Measurements from ENCODE around the gene FAM83C.
A peak's percentile ranks its signal among the peaks of the same experiment; 100 is the strongest.

Gene FAM83C

GRCh38 chr20:35291654-35292503, at the start of gene FAM83C:
Gene FAM83C (minus strand): TSS chr20:35292425. CDS start chr20:35292304, 121 bp downstream.
- no peak for DNase-seq (ENCODE audit: low read depth, low spot score)

DNA sequence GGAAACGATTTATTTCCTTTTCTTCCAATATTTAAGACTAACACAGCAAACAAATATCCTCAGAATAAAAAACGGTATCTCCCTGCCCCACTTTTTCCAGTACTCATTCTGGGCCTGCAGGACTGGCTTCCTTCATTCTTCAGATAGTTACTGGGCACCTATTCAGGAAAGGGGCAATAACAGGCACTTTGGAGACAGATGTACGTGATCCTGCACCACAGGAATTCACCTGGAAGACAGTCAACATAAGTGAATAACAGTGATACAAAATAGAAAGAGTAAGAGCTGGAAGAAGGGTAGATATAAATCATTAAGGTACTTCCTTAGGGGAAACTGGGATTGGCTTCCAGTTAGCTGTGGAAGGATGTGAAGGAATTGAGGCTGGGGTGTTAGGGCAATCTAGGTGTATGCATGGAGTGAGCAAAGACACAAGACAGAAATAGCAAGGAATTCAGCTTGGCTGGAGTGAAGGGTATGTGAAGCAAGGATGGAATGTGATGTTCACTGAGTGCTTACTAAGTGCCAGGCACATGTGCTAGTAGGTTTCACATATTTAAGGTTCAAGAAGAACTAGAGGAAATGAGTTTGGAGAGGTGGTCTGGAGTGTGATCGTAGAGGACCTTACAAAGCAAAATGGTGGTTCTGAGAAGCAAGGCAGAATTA, 49.3 kb upstream of the FAM83C start:
- DNase-seq (ENCODE audit: low read depth, low spot score): peak; percentile 67

DNA sequence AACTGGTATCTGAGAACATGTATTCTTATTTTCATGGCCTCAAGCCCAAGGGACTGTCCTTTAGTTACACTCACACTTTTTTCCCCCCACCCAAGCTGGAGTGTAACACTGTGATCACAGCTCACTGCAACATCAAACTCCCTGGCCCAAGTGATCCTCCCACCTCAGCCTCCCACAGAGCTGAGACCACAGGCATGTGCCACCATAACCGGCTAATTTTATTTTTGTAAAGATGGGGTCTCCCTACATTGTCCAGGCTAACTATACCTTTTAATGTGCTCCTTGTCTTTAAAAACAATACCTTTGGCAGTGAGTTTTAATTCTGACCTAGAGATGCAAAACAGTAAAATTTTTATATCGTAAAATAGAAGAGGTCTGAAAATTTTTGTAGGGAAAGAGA, 48.2 kb upstream of the FAM83C start:
- DNase-seq (ENCODE audit: low read depth, low spot score): no peak

GRCh38 chr20:35339636-35340035, 47.4 kb upstream of the FAM83C start:
- DNase-seq (ENCODE audit: low read depth, low spot score): no peak

GRCh38 chr20:35339007-35339406, 46.8 kb upstream of the FAM83C start:
- peak; percentile 87 for DNase-seq (ENCODE audit: low read depth, low spot score)

- DNase-seq (ENCODE audit: low read depth, low spot score): no peak
Observed at GRCh38 chr20:35334311-35335101, 42.3 kb upstream of the FAM83C start.

DNA sequence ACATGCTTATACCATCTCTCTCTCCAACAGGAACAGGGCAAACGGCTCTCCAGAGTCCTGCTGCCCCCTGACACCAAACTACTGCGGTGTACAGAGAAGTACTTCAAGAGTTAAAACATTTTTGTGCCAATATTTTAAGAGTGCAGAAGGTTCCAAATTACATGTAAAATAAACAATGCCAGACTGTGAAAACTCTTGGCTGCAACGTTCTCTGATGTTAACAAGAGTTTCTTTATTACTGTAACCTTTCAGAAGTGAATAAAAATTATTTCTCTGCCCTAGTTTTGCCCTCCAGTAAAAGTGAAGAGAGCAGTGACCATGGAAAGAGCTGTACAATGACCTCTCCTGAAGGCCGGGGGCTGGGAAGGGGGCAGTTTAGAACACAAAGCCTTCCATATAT, 41.4 kb upstream of the FAM83C start:
- DNase-seq (ENCODE audit: low read depth, low spot score): no peak

- no peak for DNase-seq (ENCODE audit: low read depth, low spot score)
Observed at GRCh38 chr20:35332540-35333200, 40.4 kb upstream of the FAM83C start.

GRCh38 chr20:35329435-35330139, 37.4 kb upstream of the FAM83C start:
- no peak for DNase-seq (ENCODE audit: low read depth, low spot score)

GRCh38 chr20:35328689-35329088, 36.5 kb upstream of the FAM83C start:
- no peak for DNase-seq (ENCODE audit: low read depth, low spot score)

GRCh38 chr20:35328095-35328685, 36.0 kb upstream of the FAM83C start:
- DNase-seq (ENCODE audit: low read depth, low spot score): no peak

DNA sequence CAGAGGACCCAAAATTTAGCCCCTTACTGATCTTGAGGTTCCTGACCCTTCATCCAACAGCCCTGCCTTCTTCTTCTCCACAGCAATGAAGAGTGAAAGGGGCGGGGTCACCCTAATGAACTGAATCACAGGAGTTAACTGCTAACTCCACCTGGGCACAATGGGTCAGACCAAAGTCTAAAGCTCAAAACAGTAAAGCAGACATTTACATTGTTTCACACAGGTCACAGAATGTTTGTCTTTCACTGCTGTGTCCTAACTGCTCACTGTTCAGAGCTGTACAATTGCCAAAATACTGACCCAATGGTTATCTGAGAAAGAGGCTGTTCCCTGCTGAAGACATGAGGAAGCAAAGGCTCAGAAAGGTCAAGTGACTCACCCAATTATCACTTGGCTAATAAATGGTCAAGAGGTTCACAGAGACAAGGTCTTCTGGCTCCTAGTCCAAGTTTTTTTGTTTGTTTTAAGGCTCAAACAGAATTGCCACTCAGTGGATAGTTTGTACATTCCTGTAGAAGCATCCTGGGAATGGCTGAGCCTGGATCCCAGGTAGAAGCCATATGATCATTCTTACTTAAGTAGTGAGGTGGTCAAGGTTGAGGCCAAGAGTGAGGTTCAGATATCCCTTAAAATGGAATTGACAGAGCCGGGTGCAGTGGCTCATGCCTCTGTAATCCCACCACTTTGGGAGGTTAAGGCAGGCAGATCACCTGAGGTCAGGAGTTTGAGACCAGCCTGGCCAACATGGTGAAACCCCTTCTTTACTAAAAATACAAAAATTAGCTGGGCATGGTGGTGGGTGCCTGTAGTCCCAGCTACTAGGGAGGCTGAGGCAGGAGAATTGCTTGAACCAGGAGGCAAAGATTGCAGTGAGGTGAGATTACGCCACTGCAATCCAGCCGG, 35.1 kb upstream of the FAM83C start:
- DNase-seq (ENCODE audit: low read depth, low spot score): no peak

DNA sequence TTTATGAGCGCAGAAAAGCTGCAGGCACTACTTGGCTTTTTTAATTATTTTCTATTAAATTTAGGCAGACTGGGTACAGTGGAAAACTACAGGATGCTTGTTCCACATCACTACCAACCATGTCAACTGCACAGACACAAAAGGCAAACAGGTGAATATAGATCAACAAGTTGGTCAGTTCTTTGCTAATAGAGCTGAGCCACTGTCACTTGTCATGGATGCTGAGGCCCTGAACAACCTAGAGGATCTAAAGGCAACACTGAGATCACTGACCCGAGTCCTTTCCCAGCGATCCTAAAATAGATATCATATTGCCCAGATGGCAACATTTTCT, 34.5 kb upstream of the FAM83C start:
- DNase-seq (ENCODE audit: low read depth, low spot score): no peak

DNA sequence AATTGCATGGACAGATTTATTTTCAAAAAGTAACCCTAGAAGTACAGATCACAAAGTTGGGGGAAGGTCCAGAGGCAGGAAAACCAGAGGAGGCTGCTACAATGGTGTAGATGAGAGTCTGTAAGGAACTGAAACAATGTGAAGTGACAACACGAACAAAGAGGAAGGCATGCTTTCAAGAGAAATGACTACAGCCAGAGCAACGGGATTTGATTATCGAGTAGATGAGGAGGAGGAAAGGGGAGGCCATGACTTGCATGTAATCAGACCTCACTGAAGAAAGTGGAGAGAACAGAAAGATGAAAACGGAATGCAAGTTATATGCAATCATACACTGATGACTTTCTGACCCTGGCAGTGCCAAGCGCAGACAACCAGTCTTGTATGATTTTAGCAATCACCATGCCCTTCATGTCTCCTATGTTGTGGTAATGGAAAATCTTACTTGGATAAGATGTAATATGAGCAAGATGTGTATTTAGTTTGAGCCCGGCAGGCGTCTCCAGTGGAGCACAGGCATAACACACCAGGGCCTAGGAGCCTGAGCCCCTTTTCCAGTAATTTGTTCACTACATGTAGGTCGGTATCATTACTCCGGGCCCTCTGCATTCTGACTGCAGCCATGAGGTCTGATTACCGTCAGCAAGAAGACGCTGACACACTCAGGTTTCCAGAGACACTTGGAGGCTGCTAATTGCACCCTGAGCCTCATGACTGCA, 34.0 kb upstream of the FAM83C start:
- peak; percentile 23 for DNase-seq (ENCODE audit: low read depth, low spot score)

DNA sequence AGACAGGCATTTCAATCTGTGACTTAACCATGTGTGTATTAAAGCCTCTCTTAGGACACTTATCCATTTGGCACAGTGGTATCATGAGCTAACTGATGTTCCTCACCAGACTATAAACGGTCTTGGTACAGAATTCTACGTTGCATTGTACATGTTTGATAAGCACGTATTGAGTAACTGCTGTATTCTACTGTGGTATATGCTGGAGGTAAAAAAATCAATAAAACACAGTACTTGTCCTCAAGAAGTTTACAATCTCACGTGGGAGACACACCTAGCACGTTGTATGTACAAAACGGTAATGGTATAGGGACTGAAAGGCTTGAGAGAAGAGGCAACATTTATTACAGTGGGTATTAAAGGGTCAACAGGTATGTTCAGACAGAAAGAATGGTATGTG, 33.2 kb upstream of the FAM83C start:
- DNase-seq (ENCODE audit: low read depth, low spot score): no peak

DNA sequence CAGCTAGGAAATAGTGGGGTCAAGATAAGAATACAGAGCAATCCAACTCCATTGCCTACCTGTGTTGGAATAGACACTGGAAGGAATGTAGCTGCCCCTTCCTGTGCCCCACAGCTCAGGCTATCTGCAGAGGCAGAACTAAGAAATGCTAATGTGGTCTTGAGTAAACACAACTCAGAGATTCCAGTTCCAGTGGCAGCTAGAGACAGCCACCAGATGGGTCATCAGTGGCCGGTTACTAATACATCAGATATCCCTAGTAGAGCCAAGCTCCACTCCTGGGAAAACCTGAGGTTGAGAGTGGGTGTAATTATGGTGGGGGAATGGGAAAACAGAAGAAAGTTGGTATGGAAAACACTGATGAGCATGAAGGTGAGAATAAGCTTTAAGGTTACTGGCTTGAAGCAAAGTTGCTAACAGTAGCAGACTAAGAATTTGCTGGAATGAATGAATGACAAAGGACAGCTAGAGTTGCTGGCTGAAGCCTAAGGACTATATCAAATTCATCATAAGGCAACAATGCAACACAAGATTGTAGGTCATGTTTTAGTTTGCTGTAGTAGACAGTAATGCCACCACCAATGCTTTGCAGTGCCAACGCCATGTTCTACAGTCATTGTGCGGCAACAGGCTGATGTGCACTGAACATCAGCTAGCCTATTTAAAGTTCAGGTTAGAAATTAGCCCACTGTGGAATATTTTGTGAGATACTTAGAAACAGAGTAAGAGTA, 28.3 kb upstream of the FAM83C start:
- peak; percentile 92 for DNase-seq (ENCODE audit: low read depth, low spot score)

DNA sequence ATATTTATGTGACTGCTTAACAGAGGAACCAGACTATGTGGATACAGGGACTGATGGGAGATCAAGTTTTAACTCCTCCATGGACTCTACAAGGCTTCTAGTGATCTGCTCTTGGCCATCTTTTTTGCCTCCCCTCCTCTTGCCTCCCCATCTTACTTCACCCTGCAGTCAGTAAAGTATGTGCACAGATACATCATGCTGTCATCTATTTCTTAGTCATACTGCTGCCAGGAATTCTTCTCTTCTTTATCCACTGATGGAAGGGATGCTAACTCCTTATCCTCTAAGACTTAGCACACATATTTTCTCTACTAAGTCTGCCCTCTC, 27.6 kb upstream of the FAM83C start:
- DNase-seq (ENCODE audit: low read depth, low spot score): peak; percentile 54

DNA sequence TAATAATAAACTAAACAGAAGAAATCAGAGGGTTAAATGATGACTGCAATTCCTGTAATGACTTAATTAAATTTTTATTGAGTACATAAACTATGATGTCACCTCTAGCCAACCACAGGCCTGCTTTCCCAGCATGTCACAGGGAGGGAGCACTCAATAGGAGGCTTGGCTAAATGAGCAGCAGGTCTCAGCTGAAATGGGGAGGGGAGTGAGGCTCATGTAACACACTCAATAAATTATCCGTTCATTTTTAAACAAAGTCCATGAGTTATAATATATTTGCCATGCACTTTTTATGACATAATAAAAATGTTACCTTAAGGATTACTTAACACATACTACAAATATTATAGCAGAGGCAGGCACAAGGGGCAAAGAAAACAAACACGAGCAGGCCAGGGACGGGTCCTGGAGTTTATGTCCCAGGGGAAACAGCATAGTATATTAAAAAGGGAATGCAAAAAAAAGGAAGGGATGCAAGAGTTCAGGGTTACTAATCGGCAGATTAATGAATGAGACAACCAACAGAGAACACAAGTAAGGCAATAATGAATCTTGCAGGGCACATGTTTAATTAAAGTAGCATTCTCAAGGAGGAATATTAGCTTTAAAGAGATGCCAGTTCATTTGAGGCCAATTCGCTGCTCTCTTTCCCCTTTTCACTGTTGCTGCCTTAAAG, 27.1 kb upstream of the FAM83C start:
- DNase-seq (ENCODE audit: low read depth, low spot score): peak; percentile 68

Measured in astrocyte of the hippocampus (primary cell).